ENCODE measurements around the gene ZNF525.
"Not testable (repeated sequence)": the region's sequence is repeated elsewhere in the genome, so short reads cannot be mapped to it uniquely, and the experiment has no call there.

ZNF525 gene

GRCh38 chr19:53394974-53395839, 29.7 kb downstream of the ZNF525 start, which contains the start of gene ZNF765:
ZNF765 (plus strand) TSS chr19:53395149; CDS start chr19:53398016, 2,867 bp downstream.
- in situ Hi-C loops (cut with MboI; ENCODE audit: low sequenced_read_pairs): no loop called here

- in situ Hi-C loops (cut with MboI; ENCODE audit: low sequenced_read_pairs): not testable (repeated sequence)
Measured at GRCh38 chr19:53395840-53396524, 30.5 kb downstream of the ZNF525 start.

- in situ Hi-C loops (cut with MboI; ENCODE audit: low sequenced_read_pairs): no loop called here
Measured at GRCh38 chr19:53396525-53396868, 31.0 kb downstream of the ZNF525 start.

- in situ Hi-C loops (cut with MboI; ENCODE audit: low sequenced_read_pairs): not testable (repeated sequence)
Measured at GRCh38 chr19:53397918-53398317, 32.4 kb downstream of the ZNF525 start.

GRCh38 chr19:53409505-53410204, 44.1 kb downstream of the ZNF525 start:
- in situ Hi-C loops (cut with MboI; ENCODE audit: low sequenced_read_pairs): no loop called here

- in situ Hi-C loops (cut with MboI; ENCODE audit: low sequenced_read_pairs): not testable (repeated sequence)
Measured at GRCh38 chr19:53420520-53421315, 55.2 kb downstream of the ZNF525 start.

GRCh38 chr19:53422551-53422950, 57.0 kb downstream of the ZNF525 start:
- in situ Hi-C loops (cut with MboI; ENCODE audit: low sequenced_read_pairs): no loop called here

GRCh38 chr19:53423074-53423473, 57.6 kb downstream of the ZNF525 start:
- in situ Hi-C loops (cut with MboI; ENCODE audit: low sequenced_read_pairs): not testable (repeated sequence)

- in situ Hi-C loops (cut with MboI; ENCODE audit: low sequenced_read_pairs): not testable (repeated sequence)
Measured at GRCh38 chr19:53423680-53424079, 58.2 kb downstream of the ZNF525 start.

- in situ Hi-C loops (cut with MboI; ENCODE audit: low sequenced_read_pairs): no loop called here
Measured at GRCh38 chr19:53424968-53425597, 59.6 kb downstream of the ZNF525 start.

- in situ Hi-C loops (cut with MboI; ENCODE audit: low sequenced_read_pairs): no loop called here
Measured at GRCh38 chr19:53431399-53432087, 66.0 kb downstream of the ZNF525 start, which contains the start of gene ZNF761. ZNF761 (plus strand) TSS chr19:53431984; CDS start chr19:53447269, 15,285 bp downstream.

- in situ Hi-C loops (cut with MboI; ENCODE audit: low sequenced_read_pairs): no loop called here
Measured at GRCh38 chr19:53432088-53432661, 66.7 kb downstream of the ZNF525 start.

All from hTERT RPE-1 (cell line).